SK-N-SH (cell line): ENCODE results near the gene FAM20C. TPM values are rescaled to one million over a fixed set of nuclear protein-coding genes. Genes with fewer than 3 reads are reported as not detected.

Experiments used
- CTCF ChIA-PET: fragments of 300-600, 350-600 bp; formaldehyde crosslinking; extraction: SDS; loops from one replicate; lab custom pipeline; 2021; lab: Yijun Ruan, JAX
- POLR2A ChIA-PET: fragments of 350-600 bp; sonication (Branson Sonifier 250); formaldehyde crosslinking; extraction: SDS; loops from one replicate; lab custom pipeline; 2020; ENCODE audit warnings: antibody characterized with exemption, inconsistent platforms; lab: Yijun Ruan, JAX
- DNase-seq: peaks from one replicate; pipeline ENCODE4 v3.0.0; 2012
- H2AFZ ChIP-seq: fragments of 200-600 bp; sonication (generic); 2 replicates; pipeline ENCODE4 v1.8.1; 2016; ENCODE audit warnings: antibody characterized with exemption, mild to moderate bottlenecking, low read depth
- H3F3A ChIP-seq: fragments of 200-600 bp; sonication (generic); replicated peaks from 2 replicates; pipeline ENCODE3; 2016; ENCODE audit warnings: antibody characterized with exemption, mild to moderate bottlenecking; ENCODE audit not compliant: insufficient read depth
- H3K27ac ChIP-seq, 2 experiments: fragments of 200-500 bp in 1 of 2; fragments of 200-600 bp in 1 of 2; sonication (Bioruptor generic) in 1 of 2; sonication (generic), shearing (Covaris generic) in 1 of 2; 2 replicates each; pipeline versions ENCODE4 v1.5.1 to v1.6.1; 2014 to 2016; ENCODE audit warnings: low read depth in 2 of 2, inconsistent platforms in 1 of 2, low read length in 1 of 2, mild to moderate bottlenecking in 1 of 2, mixed read lengths in 1 of 2
- H3K27me3 ChIP-seq: fragments of 200-600 bp; sonication (generic), shearing (Covaris generic); 2 replicates; pipeline ENCODE4 v1.6.1; 2016; ENCODE audit warnings: mixed run types; ENCODE audit not compliant: insufficient read depth
- H3K36me3 ChIP-seq, 2 experiments: fragments of 200-500 bp in 1 of 2; fragments of 200-600 bp in 1 of 2; sonication (Bioruptor generic) in 1 of 2; sonication (generic) in 1 of 2; replicated peaks in 1 of 2; 2 replicates each; pipeline versions ENCODE3 to v1.5.1; 2014 to 2016; ENCODE audit warnings: low read length in 1 of 2, mild to moderate bottlenecking in 1 of 2; ENCODE audit not compliant: insufficient read depth in 2 of 2, control insufficient read depth in 1 of 2
- H3K4me1 ChIP-seq, 2 experiments: fragments of 200-500 bp in 1 of 2; fragments of 200-600 bp in 1 of 2; sonication (Bioruptor generic) in 1 of 2; sonication (generic), shearing (Covaris generic) in 1 of 2; 2 replicates each; pipeline versions ENCODE4 v1.5.1 to v1.6.1; 2014 to 2016; ENCODE audit warnings: low read depth in 1 of 2, low read length in 1 of 2, mixed run types in 1 of 2; ENCODE audit not compliant: insufficient read depth in 2 of 2, control insufficient read depth in 1 of 2
- H3K4me2 ChIP-seq: fragments of 200-600 bp; sonication (generic), shearing (Covaris generic); 2 replicates; pipeline ENCODE4 v1.6.1; 2017; ENCODE audit warnings: mixed run types
- H3K4me3 ChIP-seq, 2 experiments: fragments of 200-500 bp in 1 of 2; fragments of 200-600 bp in 1 of 2; sonication (Bioruptor generic) in 1 of 2; sonication (generic), shearing (Covaris generic) in 1 of 2; 2 replicates each; pipeline versions ENCODE4 v1.5.1 to v1.8.1; 2014 to 2016; ENCODE audit warnings: low read depth in 2 of 2, inconsistent platforms in 1 of 2, low read length in 1 of 2, mild to moderate bottlenecking in 1 of 2, mixed read lengths in 1 of 2, moderate library complexity in 1 of 2
- H3K79me2 ChIP-seq: fragments of 200-600 bp; sonication (generic); 2 replicates; pipeline ENCODE4 v1.8.1; 2017; ENCODE audit warnings: mild to moderate bottlenecking; ENCODE audit not compliant: insufficient read depth
- H3K9ac ChIP-seq: fragments of 200-600 bp; sonication (generic); 2 replicates; pipeline ENCODE4 v1.6.1; 2017; ENCODE audit warnings: mixed run types
- H3K9me2 ChIP-seq: fragments of 200-600 bp; sonication (generic); 2 replicates; pipeline ENCODE4 v1.6.1; 2017; ENCODE audit warnings: mixed run types
- H3K9me3 ChIP-seq: fragments of 200-600 bp; sonication (generic); 2 replicates; pipeline ENCODE4 v1.6.1; 2017; ENCODE audit warnings: mixed run types, mild to moderate bottlenecking, moderate library complexity
- H4K20me1 ChIP-seq: fragments of 200-600 bp; sonication (generic); 2 replicates; pipeline ENCODE4 v1.6.1; 2017; ENCODE audit warnings: mild to moderate bottlenecking, mixed run types; ENCODE audit not compliant: insufficient read depth
- EP300 ChIP-seq, 2 experiments: IDR thresholded peaks; 2 replicates each; pipeline versions ENCODE4 v1.4.0 to v1.6.1; 2012; ENCODE audit warnings: borderline replicate concordance in 1 of 2, low read depth in 1 of 2, low read length in 1 of 2
- EZH2phosphoT487 ChIP-seq: fragments of 200-600 bp; sonication (generic); IDR thresholded peaks from 2 replicates; pipeline ENCODE4 v1.6.1; 2017; ENCODE audit warnings: low read depth, mixed run types, mild to moderate bottlenecking, antibody characterized with exemption, moderate library complexity, borderline replicate concordance
- FOSL2 ChIP-seq: IDR thresholded peaks from 2 replicates; pipeline ENCODE4 v1.4.0; 2012; ENCODE audit warnings: low read depth, mild to moderate bottlenecking, moderate library complexity, borderline replicate concordance
- GATA2 ChIP-seq: sonication (generic); formaldehyde crosslinking; IDR thresholded peaks from 2 replicates; pipeline ENCODE4 v1.5.0; 2020; ENCODE audit warnings: mild to moderate bottlenecking, missing genetic modification reagents
- POLR2AphosphoS5 ChIP-seq: IDR thresholded peaks from 2 replicates; pipeline ENCODE4 v1.6.1; 2012; ENCODE audit warnings: low read depth, low read length
- RCOR1 ChIP-seq: fragments of 150-350 bp; IDR thresholded peaks from 2 replicates; pipeline ENCODE4 v1.6.1; 2017; ENCODE audit warnings: antibody characterized with exemption, low read length
- SMC3 ChIP-seq: IDR thresholded peaks from 2 replicates; pipeline ENCODE4 v1.6.1; 2012; ENCODE audit warnings: low read depth, low read length, improper control_type of control experiment
- USF1 ChIP-seq: IDR thresholded peaks from 2 replicates; pipeline ENCODE4 v1.4.0; 2012; ENCODE audit warnings: low read depth, borderline replicate concordance
- WGBS: methylation state at CpG from one replicate; pipeline ENCODE4 v1.1.6; 2017; ENCODE audit warnings: low lambda C conversion rate; 5-methylcytosine and 5-hydroxymethylcytosine counted together
- polyA plus RNA-seq, 3 experiments: library from polyadenylated mRNA; depleted of rRNA; stranded (reverse); fragments of >200 nt; gene quantifications; 2 replicates each; pipeline ENCODE4 v1.2.3, GENCODE V29; 2012
- TF ChIP-seq, protein P1 (sequence below): fragments of 150-350 bp; IDR thresholded peaks from 2 replicates; pipeline ENCODE4 v1.6.1; 2016; ENCODE audit warnings: mild to moderate bottlenecking, low read depth, low read length

The FAM20C gene
- polyA plus RNA-seq, 1 of the 3 experiments (the other 2 are of a cell fraction), result 12.7 TPM

GRCh38 chr7:190196-190595 is 2.2 kb upstream of the FAM20C start (continued):
- TF ChIP-seq, protein P1, sequence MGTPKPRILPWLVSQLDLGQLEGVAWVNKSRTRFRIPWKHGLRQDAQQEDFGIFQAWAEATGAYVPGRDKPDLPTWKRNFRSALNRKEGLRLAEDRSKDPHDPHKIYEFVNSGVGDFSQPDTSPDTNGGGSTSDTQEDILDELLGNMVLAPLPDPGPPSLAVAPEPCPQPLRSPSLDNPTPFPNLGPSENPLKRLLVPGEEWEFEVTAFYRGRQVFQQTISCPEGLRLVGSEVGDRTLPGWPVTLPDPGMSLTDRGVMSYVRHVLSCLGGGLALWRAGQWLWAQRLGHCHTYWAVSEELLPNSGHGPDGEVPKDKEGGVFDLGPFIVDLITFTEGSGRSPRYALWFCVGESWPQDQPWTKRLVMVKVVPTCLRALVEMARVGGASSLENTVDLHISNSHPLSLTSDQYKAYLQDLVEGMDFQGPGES, result no peak
- TF ChIP-seq GATA2, result no peak
- TF ChIP-seq, all 33 proteins: peak for 0

DNA sequence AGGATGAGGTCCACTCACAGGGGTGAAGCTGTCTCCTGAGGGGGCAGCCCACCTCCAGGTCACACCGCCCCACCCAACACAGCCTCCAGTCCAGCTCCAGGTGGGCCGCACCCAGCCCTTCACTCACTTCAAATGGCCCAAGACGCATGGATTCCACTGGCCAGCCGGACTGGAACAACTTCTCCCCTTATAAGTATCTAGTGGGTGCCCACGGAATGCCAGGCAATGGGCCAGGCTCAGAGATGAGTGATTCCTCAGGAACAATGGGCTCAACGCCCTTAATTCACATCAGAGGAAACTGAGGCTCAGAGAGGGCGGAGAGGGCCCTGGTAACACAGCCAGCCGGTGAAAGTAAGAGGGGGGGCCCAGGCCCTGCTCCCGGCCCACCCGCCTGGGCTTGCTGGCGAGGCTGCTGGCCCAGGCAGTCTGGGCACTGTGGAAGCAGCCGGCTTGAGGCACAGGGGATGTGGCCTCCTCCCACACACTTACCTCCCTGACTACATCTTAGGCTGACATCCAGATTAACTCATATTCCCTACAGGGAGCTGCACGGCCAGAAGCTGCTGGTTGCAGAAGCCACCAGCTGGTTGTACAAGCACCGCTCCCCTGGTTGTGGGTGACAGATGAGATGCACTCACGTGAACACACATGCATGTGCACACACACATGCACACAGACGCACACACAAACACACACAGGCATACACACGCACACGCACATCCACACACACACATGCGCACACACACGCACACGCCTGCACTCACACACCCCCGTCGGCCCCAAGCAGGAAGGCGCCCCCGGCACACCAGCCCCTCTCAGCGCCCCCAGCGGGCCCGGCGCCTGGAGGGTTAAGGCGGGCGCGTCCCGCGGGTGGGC is 1.0 kb upstream of the FAM20C start:
- Histone ChIP-seq H2AFZ (no peak overlapping the region), H3K4me3 (peak overlapping the region; percentile 0 to 60; a peak in 2 of 4 replicates), H3K4me1 (peaks cover 0 to 16% of the 10 kb centered on the region in 2 experiments; a peak in 2 of 4 replicates), H3K36me3 (no peaks in the 10 kb centered on the region), H4K20me1 (peaks cover 27% of the 10 kb centered on the region), H3K4me2 (peak overlapping the region; percentile 91), H3K9me3 (no peaks in the 10 kb centered on the region), H3K79me2 (peaks cover 21% of the 10 kb centered on the region; the same call in 1 of the 2 replicates), H3K27ac (no peak overlapping the region), H3K9ac (no peak overlapping the region), H3K27me3 (no peaks in the 10 kb centered on the region), H3F3A (no peaks in the 10 kb centered on the region), H3K9me2 (no peaks in the 10 kb centered on the region)
- no peak for TF ChIP-seq FOSL2
- TF ChIP-seq RCOR1, result no peak
- no peak for TF ChIP-seq EP300 (IDR thresholded peaks at IDR 0.05; ENCODE audit: borderline replicate concordance in 1 of 2, low read depth in 1 of 2, low read length in 1 of 2)
- no peak for TF ChIP-seq POLR2AphosphoS5
- TF ChIP-seq EZH2phosphoT487, result no peak
- no peak for TF ChIP-seq SMC3
- TF ChIP-seq USF1, result no peak
- TF ChIP-seq, protein P1, result no peak
- CTCF ChIA-PET, result interaction anchor here (0.8 to 1.6 kb wide), 5 partner anchors 9 to 128 kb away, joined by 3 to 4 read pairs (median 3); no protein-coding TSS in a partner anchor
- POLR2A ChIA-PET, result no interaction called here
- 47% methylated on average over 25 of the region's 34 CpGs for WGBS
- peak; percentile 69 for DNase-seq
